Measurements from ENCODE around the gene SLC9A8. TPM values are rescaled to one million over a fixed set of nuclear protein-coding genes. Genes with fewer than 3 reads are reported as not detected.

The SLC9A8 gene
- total RNA-seq, 4 donors from 2014 or later = 12.4 to 20.4 (median 15.1) TPM

- no peak for ATAC-seq
Observed at GRCh38 chr20:49882171-49882970, 69.7 kb downstream of the SLC9A8 start.

GRCh38 chr20:49883246-49883802 lies 70.7 kb downstream of the SLC9A8 start:
- in situ Hi-C loops (cut with MboI; ENCODE audit: low sequenced_read_pairs in 4 of 4) (no loop called here), intact Hi-C loops (cut with DNase I; ENCODE audit: low total_unique reads) (no loop called here)
- Histone ChIP-seq H3K36me3 (peaks cover 0 to 58% of the 10 kb centered on the region in 2 donors), H3K9me3 (no peaks in the 10 kb centered on the region), H3K27ac (no peak overlapping the region), H3K4me3 (no peak overlapping the region), H3K4me1 (peaks cover 6 to 10% of the 10 kb centered on the region in 2 donors), H3K27me3 (no peaks in the 10 kb centered on the region)
- DNase-seq (no peak), ATAC-seq (no peak)
- TF ChIP-seq POLR2A (IDR thresholded peaks at IDR 0.05) (no peak), CTCF (IDR thresholded peaks at IDR 0.05 in 4 of 5, conservative IDR thresholded peaks at IDR 0.05 in 1 of 5) (no peak)

More at GRCh38 chr20:49882171-49882970, 69.7 kb downstream of the SLC9A8 start:
- TF ChIP-seq CTCF (IDR thresholded peaks at IDR 0.05 in 4 of 5, conservative IDR thresholded peaks at IDR 0.05 in 1 of 5) = no peak
- no peak for TF ChIP-seq POLR2A (IDR thresholded peaks at IDR 0.05)
- Histone ChIP-seq H3K27me3 (no peaks in the 10 kb centered on the region), H3K36me3 (peaks cover 0 to 64% of the 10 kb centered on the region in 2 donors), H3K4me1 (peaks cover 0 to under 1% of the 10 kb centered on the region in 2 donors), H3K4me3 (no peak overlapping the region), H3K9me3 (no peaks in the 10 kb centered on the region), H3K27ac (no peak overlapping the region)
- DNase-seq = no peak
- in situ Hi-C loops (cut with MboI; ENCODE audit: low sequenced_read_pairs in 4 of 4) (no loop called here), intact Hi-C loops (cut with DNase I; ENCODE audit: low total_unique reads) (no loop called here)

GRCh38 chr20:49885558-49886332 lies 73.1 kb downstream of the SLC9A8 start:
- Histone ChIP-seq H3K27me3 (no peaks in the 10 kb centered on the region), H3K4me1 (peaks cover 8 to 11% of the 10 kb centered on the region in 2 donors), H3K36me3 (peaks cover 0 to 46% of the 10 kb centered on the region in 2 donors), H3K9me3 (no peaks in the 10 kb centered on the region), H3K4me3 (no peak overlapping the region), H3K27ac (no peak overlapping the region)
- TF ChIP-seq POLR2A (IDR thresholded peaks at IDR 0.05) (no peak), CTCF (IDR thresholded peaks at IDR 0.05 in 4 of 5, conservative IDR thresholded peaks at IDR 0.05 in 1 of 5) (no peak)
- no peak for DNase-seq
- in situ Hi-C loops (cut with MboI; ENCODE audit: low sequenced_read_pairs in 4 of 4) = no loop called here
- intact Hi-C loops (cut with DNase I; ENCODE audit: low total_unique reads) = no loop called here
- no peak for ATAC-seq

GRCh38 chr20:49886571-49887213 lies 74.1 kb downstream of the SLC9A8 start:
- H3K4me3 ChIP-seq = no peak overlapping the region
- peak in 1 of 2 donors; percentile 5 for ATAC-seq
- no peak for DNase-seq
- TF ChIP-seq POLR2A (IDR thresholded peaks at IDR 0.05) = no peak
- no peak for TF ChIP-seq CTCF (IDR thresholded peaks at IDR 0.05 in 4 of 5, conservative IDR thresholded peaks at IDR 0.05 in 1 of 5)
- no peaks in the 10 kb centered on the region for H3K9me3 ChIP-seq
- H3K27me3 ChIP-seq = no peaks in the 10 kb centered on the region
- peaks cover 0 to 38% of the 10 kb centered on the region in 2 donors for H3K36me3 ChIP-seq
- in situ Hi-C loops (cut with MboI; ENCODE audit: low sequenced_read_pairs in 4 of 4) (no loop called here), intact Hi-C loops (cut with DNase I; ENCODE audit: low total_unique reads) (no loop called here)
- peak overlapping the region; percentile 49 to 72 (median 67) for H3K27ac ChIP-seq
- peaks cover 11% of the 10 kb centered on the region in 2 donors for H3K4me1 ChIP-seq

All from gastrocnemius medialis (tissue), 4 donors.